ENCODE results near the gene TMEM141.

DNA sequence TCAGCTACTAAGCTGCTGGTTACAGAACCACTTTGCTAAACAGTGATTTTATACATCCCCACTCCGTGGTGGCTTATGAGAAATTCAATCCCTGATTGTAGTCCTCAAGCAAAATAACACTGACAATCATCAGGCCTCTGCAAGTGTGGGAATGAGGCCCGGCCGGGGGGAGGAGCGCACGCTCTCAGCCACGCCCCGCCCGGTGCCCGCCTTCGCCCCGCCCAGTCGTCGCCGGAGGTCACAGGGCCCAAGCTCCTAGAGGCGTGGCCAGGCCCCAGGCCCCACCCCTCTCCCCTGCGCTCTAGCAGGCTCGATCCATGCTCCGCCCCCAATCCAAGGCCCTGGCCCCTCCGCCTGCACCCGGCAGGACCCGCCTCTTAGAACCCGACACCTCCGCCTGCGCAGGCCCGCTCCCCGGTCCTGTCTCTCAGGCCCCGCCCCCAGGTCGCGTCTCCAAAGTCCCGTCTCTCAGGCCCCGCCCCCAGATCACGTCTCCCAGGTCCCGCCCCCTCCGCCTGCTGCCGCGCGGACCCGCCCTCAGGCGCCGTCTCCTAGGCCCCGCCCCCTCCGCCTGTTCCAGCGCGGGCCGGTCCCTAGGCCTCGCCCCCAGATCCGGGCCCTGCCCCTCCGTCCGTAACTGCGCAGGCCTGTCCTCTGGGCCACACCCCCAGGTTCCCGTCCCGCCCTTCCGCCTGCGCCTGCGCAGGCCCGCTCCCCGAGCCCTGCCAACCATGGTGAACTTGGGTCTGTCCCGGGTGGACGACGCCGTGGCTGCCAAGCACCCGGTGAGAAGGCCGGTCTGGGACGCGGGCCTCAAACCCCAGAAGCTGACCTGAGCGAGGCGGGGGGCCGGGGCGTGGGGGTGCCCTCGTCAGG, at the start of gene TMEM141:
- TF ChIP-seq CTCF (IDR thresholded peaks at IDR 0.05; ENCODE audit: borderline replicate concordance, extremely low read depth, low read length, poor library complexity, severe bottlenecking) (no peak), EZH2 (IDR thresholded peaks at IDR 0.05; ENCODE audit: borderline replicate concordance, low read depth, low read length, severe bottlenecking) (no peak)
